Measurements from ENCODE around the gene PSAT1.

DNA sequence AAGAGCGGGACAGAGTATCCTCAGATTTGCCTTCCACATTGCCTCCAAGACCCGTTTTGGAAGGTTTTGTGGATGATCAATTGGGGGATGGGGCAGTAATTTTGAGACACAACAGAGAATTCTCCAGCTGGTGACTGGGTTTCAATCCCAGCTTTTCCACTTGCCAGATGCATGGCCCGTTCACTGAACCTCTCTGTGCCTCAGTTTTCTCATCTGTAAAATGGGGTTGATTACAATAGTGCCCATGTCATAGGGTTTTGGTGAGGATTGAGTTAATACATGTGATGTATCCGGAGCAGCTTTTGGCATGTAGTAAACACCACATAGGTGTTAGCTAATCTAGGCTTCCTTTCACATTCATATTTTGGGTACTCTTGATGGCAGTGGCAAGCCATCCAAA is 59.7 kb downstream of the PSAT1 start:
- TF ChIP-seq, protein P1, sequence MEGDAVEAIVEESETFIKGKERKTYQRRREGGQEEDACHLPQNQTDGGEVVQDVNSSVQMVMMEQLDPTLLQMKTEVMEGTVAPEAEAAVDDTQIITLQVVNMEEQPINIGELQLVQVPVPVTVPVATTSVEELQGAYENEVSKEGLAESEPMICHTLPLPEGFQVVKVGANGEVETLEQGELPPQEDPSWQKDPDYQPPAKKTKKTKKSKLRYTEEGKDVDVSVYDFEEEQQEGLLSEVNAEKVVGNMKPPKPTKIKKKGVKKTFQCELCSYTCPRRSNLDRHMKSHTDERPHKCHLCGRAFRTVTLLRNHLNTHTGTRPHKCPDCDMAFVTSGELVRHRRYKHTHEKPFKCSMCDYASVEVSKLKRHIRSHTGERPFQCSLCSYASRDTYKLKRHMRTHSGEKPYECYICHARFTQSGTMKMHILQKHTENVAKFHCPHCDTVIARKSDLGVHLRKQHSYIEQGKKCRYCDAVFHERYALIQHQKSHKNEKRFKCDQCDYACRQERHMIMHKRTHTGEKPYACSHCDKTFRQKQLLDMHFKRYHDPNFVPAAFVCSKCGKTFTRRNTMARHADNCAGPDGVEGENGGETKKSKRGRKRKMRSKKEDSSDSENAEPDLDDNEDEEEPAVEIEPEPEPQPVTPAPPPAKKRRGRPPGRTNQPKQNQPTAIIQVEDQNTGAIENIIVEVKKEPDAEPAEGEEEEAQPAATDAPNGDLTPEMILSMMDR (optimal IDR thresholded peaks at IDR 0.05 in 1 of 3, IDR thresholded peaks at IDR 0.05 in 1 of 3, conservative IDR thresholded peaks at IDR 0.05 in 1 of 3; ENCODE audit: extremely low read depth in 1 of 3, insufficient read depth in 2 of 3, low read length in 3 of 3): no peak
- no peak for TF ChIP-seq EZH2 (IDR thresholded peaks at IDR 0.05; ENCODE audit: low read length)

Measured in keratinocyte (primary cell).